ENCODE measurements around the gene PIGBOS1.
A peak's percentile ranks its signal among the peaks of the same experiment; 100 is the strongest.

Gene PIGBOS1

GRCh38 chr15:55318588-55319494 lies at the start of gene PIGBOS1, which contains the start of gene PIGB:
Gene PIGBOS1 (minus strand): TSS chr15:55319123. CDS start chr15:55317792, 1,331 bp downstream.
Gene PIGB (plus strand): TSS chr15:55319222. CDS start chr15:55319251, 29 bp downstream.
- DNase-seq (ENCODE audit: low spot score in 2 of 2) (peak; percentile 83 to 88), ATAC-seq (ENCODE audit: low read depth) (peak; percentile 88)
- Mint-ChIP-seq H3K27me3 (no peaks in the 10 kb centered on the region), H3K4me1 (peaks cover 38% of the 10 kb centered on the region), H3K9me3 (no peaks in the 10 kb centered on the region), H3K36me3 (peaks cover 10% of the 10 kb centered on the region), H3K4me3 (peak within 1 kb of the TSS; percentile 99), H3K27ac (peak within 1 kb of the TSS; percentile 99)

GRCh38 chr15:55366981-55367380 lies 48.1 kb upstream of the PIGBOS1 start:
- Mint-ChIP-seq H3K36me3 (peaks cover 18% of the 10 kb centered on the region), H3K27me3 (no peaks in the 10 kb centered on the region), H3K4me1 (no peaks in the 10 kb centered on the region), H3K4me3 (no peak overlapping the region), H3K9me3 (no peaks in the 10 kb centered on the region), H3K27ac (no peak overlapping the region)
- DNase-seq (ENCODE audit: low spot score in 2 of 2) (no peak), ATAC-seq (ENCODE audit: low read depth) (no peak)

GRCh38 chr15:55362641-55363040 lies 43.7 kb upstream of the PIGBOS1 start:
- H3K4me1 Mint-ChIP-seq, result peaks cover 5% of the 10 kb centered on the region
- no peak overlapping the region for H3K27ac Mint-ChIP-seq
- DNase-seq (ENCODE audit: low spot score in 2 of 2), result no peak
- H3K27me3 Mint-ChIP-seq, result no peaks in the 10 kb centered on the region
- no peak for ATAC-seq (ENCODE audit: low read depth)
- no peaks in the 10 kb centered on the region for H3K9me3 Mint-ChIP-seq
- H3K4me3 Mint-ChIP-seq, result no peak overlapping the region
- peaks cover 13% of the 10 kb centered on the region for H3K36me3 Mint-ChIP-seq

- DNase-seq (ENCODE audit: low spot score in 2 of 2) (no peak), ATAC-seq (ENCODE audit: low read depth) (no peak)
- Mint-ChIP-seq H3K27ac (no peak overlapping the region), H3K9me3 (no peaks in the 10 kb centered on the region), H3K4me1 (peaks cover 5% of the 10 kb centered on the region), H3K36me3 (peaks cover 23% of the 10 kb centered on the region), H3K27me3 (no peaks in the 10 kb centered on the region), H3K4me3 (no peak overlapping the region)
These were observed 42.1 kb upstream of the PIGBOS1 start for GRCh38 chr15:55361048-55361447.

GRCh38 chr15:55360256-55360655 lies 41.3 kb upstream of the PIGBOS1 start:
- Mint-ChIP-seq H3K9me3 (no peaks in the 10 kb centered on the region), H3K4me1 (peaks cover 5% of the 10 kb centered on the region), H3K36me3 (peaks cover 23% of the 10 kb centered on the region), H3K4me3 (no peak overlapping the region), H3K27me3 (no peaks in the 10 kb centered on the region), H3K27ac (peak overlapping the region; percentile 74)
- no peak for ATAC-seq (ENCODE audit: low read depth)
- DNase-seq (ENCODE audit: low spot score in 2 of 2), result no peak

GRCh38 chr15:55358471-55358870 lies 39.5 kb upstream of the PIGBOS1 start:
- Mint-ChIP-seq H3K4me3 (no peak overlapping the region), H3K27ac (no peak overlapping the region)

GRCh38 chr15:55357774-55358173 lies 38.9 kb upstream of the PIGBOS1 start:
- Mint-ChIP-seq H3K36me3 (peaks cover 21% of the 10 kb centered on the region), H3K4me3 (no peak overlapping the region), H3K4me1 (peaks cover 5% of the 10 kb centered on the region), H3K27ac (no peak overlapping the region), H3K27me3 (no peaks in the 10 kb centered on the region), H3K9me3 (no peaks in the 10 kb centered on the region)
- DNase-seq (ENCODE audit: low spot score in 2 of 2) (no peak), ATAC-seq (ENCODE audit: low read depth) (no peak)

More at GRCh38 chr15:55358471-55358870, 39.5 kb upstream of the PIGBOS1 start:
- no peak for ATAC-seq (ENCODE audit: low read depth)
- DNase-seq (ENCODE audit: low spot score in 2 of 2), result no peak
- no peaks in the 10 kb centered on the region for H3K9me3 Mint-ChIP-seq
- H3K36me3 Mint-ChIP-seq, result peaks cover 21% of the 10 kb centered on the region
- H3K4me1 Mint-ChIP-seq, result peaks cover 5% of the 10 kb centered on the region
- H3K27me3 Mint-ChIP-seq, result no peaks in the 10 kb centered on the region

GRCh38 chr15:55356985-55357585 lies 38.2 kb upstream of the PIGBOS1 start:
- no peak for DNase-seq (ENCODE audit: low spot score in 2 of 2)
- peaks cover 5% of the 10 kb centered on the region for H3K4me1 Mint-ChIP-seq
- H3K27me3 Mint-ChIP-seq, result no peaks in the 10 kb centered on the region
- H3K4me3 Mint-ChIP-seq, result no peak overlapping the region
- H3K36me3 Mint-ChIP-seq, result peaks cover 18% of the 10 kb centered on the region
- no peak overlapping the region for H3K27ac Mint-ChIP-seq
- ATAC-seq (ENCODE audit: low read depth), result no peak
- H3K9me3 Mint-ChIP-seq, result no peaks in the 10 kb centered on the region

- H3K9me3 Mint-ChIP-seq, result no peaks in the 10 kb centered on the region
- no peaks in the 10 kb centered on the region for H3K4me1 Mint-ChIP-seq
- no peaks in the 10 kb centered on the region for H3K27me3 Mint-ChIP-seq
- no peak for ATAC-seq (ENCODE audit: low read depth)
- no peak overlapping the region for H3K4me3 Mint-ChIP-seq
- H3K36me3 Mint-ChIP-seq, result peaks cover 23% of the 10 kb centered on the region
- no peak for DNase-seq (ENCODE audit: low spot score in 2 of 2)
- no peak overlapping the region for H3K27ac Mint-ChIP-seq
These were observed 34.1 kb upstream of the PIGBOS1 start for GRCh38 chr15:55353025-55353424.

- DNase-seq (ENCODE audit: low spot score in 2 of 2) (no peak), ATAC-seq (ENCODE audit: low read depth) (no peak)
- Mint-ChIP-seq H3K27ac (no peak overlapping the region), H3K9me3 (no peaks in the 10 kb centered on the region), H3K27me3 (no peaks in the 10 kb centered on the region), H3K4me3 (no peak overlapping the region), H3K36me3 (peaks cover 30% of the 10 kb centered on the region), H3K4me1 (no peaks in the 10 kb centered on the region)
These were observed 30.4 kb upstream of the PIGBOS1 start for GRCh38 chr15:55349282-55349681.

GRCh38 chr15:55348281-55348778 lies 29.4 kb upstream of the PIGBOS1 start:
- Mint-ChIP-seq H3K27ac (no peak overlapping the region), H3K36me3 (peaks cover 36% of the 10 kb centered on the region), H3K4me3 (no peak overlapping the region), H3K4me1 (no peaks in the 10 kb centered on the region), H3K27me3 (no peaks in the 10 kb centered on the region), H3K9me3 (no peaks in the 10 kb centered on the region)
- ATAC-seq (ENCODE audit: low read depth) (no peak), DNase-seq (ENCODE audit: low spot score in 2 of 2) (no peak)

GRCh38 chr15:55344206-55344605 lies 25.3 kb upstream of the PIGBOS1 start:
- no peaks in the 10 kb centered on the region for H3K27me3 Mint-ChIP-seq
- H3K9me3 Mint-ChIP-seq, result no peaks in the 10 kb centered on the region
- peaks cover 34% of the 10 kb centered on the region for H3K36me3 Mint-ChIP-seq
- H3K4me1 Mint-ChIP-seq, result no peaks in the 10 kb centered on the region
- H3K27ac Mint-ChIP-seq, result peak overlapping the region; percentile 79
- ATAC-seq (ENCODE audit: low read depth) (no peak), DNase-seq (ENCODE audit: low spot score in 2 of 2) (no peak)
- H3K4me3 Mint-ChIP-seq, result no peak overlapping the region

- Mint-ChIP-seq H3K27me3 (no peaks in the 10 kb centered on the region), H3K36me3 (peaks cover 31% of the 10 kb centered on the region), H3K9me3 (no peaks in the 10 kb centered on the region), H3K27ac (no peak overlapping the region), H3K4me3 (no peak overlapping the region), H3K4me1 (no peaks in the 10 kb centered on the region)
- no peak for ATAC-seq (ENCODE audit: low read depth)
- DNase-seq (ENCODE audit: low spot score in 2 of 2), result no peak
These were observed 24.2 kb upstream of the PIGBOS1 start for GRCh38 chr15:55343168-55343567.

GRCh38 chr15:55337160-55337559 lies 18.2 kb upstream of the PIGBOS1 start:
- Mint-ChIP-seq H3K36me3 (peaks cover 10% of the 10 kb centered on the region), H3K4me1 (no peaks in the 10 kb centered on the region), H3K27me3 (no peaks in the 10 kb centered on the region), H3K9me3 (no peaks in the 10 kb centered on the region), H3K27ac (no peak overlapping the region), H3K4me3 (no peak overlapping the region)
- no peak for DNase-seq (ENCODE audit: low spot score in 2 of 2)
- no peak for ATAC-seq (ENCODE audit: low read depth)

Measured in memory B cell (primary cell).